Endodermal cell (in vitro differentiated cells): ENCODE measurements around the gene CDCP2. TPM values are rescaled to one million over a fixed set of nuclear protein-coding genes. Genes with fewer than 3 reads are reported as not detected.

ENCODE experiments used
- DNase-seq: peaks from one replicate; pipeline ENCODE4 v3.0.0-alpha.2; 2017
- H3K27ac ChIP-seq: 2 replicates; pipeline ENCODE4 v1.5.1; 2013; ENCODE audit warnings: mild to moderate bottlenecking, low read depth, low read length, moderate library complexity
- H3K27me3 ChIP-seq: 2 replicates; pipeline ENCODE4 v1.6.1; 2013; ENCODE audit warnings: mild to moderate bottlenecking, low read length, moderate library complexity; ENCODE audit not compliant: insufficient read depth, control insufficient read depth, poor library complexity, severe bottlenecking
- H3K36me3 ChIP-seq: 2 replicates; pipeline ENCODE4 v1.7.0; 2013; ENCODE audit warnings: mild to moderate bottlenecking, low read length, moderate library complexity; ENCODE audit not compliant: control insufficient read depth, insufficient read depth
- H3K4me1 ChIP-seq: one replicate; pipeline ENCODE4 v1.7.0; 2013; ENCODE audit warnings: low read length; ENCODE audit not compliant: control insufficient read depth, insufficient read depth
- H3K4me3 ChIP-seq: 2 replicates; pipeline ENCODE4 v1.5.1; 2013; ENCODE audit warnings: mild to moderate bottlenecking, low read length, moderate library complexity
- H3K9ac ChIP-seq: 2 replicates; pipeline ENCODE4 v1.6.1; 2013; ENCODE audit warnings: mild to moderate bottlenecking, low read length, moderate library complexity; ENCODE audit not compliant: poor library complexity, severe bottlenecking; ENCODE audit errors: extremely low read depth
- H3K9me3 ChIP-seq: 2 replicates; pipeline ENCODE4 v1.6.1; 2013; ENCODE audit warnings: mild to moderate bottlenecking, low read length, moderate library complexity; ENCODE audit not compliant: control insufficient read depth
- H3K27ac Mint-ChIP-seq: 2 replicates; pipeline ENCODE4 v1.8.0; 2020; ENCODE audit warnings: mixed read lengths
- H3K27me3 Mint-ChIP-seq: 2 replicates; pipeline ENCODE4 v1.8.0; 2021; ENCODE audit warnings: mild to moderate bottlenecking, mixed read lengths; ENCODE audit not compliant: insufficient read depth
- H3K36me3 Mint-ChIP-seq: 2 replicates; pipeline ENCODE4 v1.8.0; 2020; ENCODE audit warnings: low read depth, mixed read lengths
- H3K4me1 Mint-ChIP-seq: 2 replicates; pipeline ENCODE4 v1.8.0; 2020; ENCODE audit warnings: mixed read lengths
- H3K4me3 Mint-ChIP-seq: 2 replicates; pipeline ENCODE4 v1.8.0; 2020; ENCODE audit warnings: mild to moderate bottlenecking, moderate library complexity, mixed read lengths
- H3K9me3 Mint-ChIP-seq: 2 replicates; pipeline ENCODE4 v1.8.0; 2020; ENCODE audit warnings: mild to moderate bottlenecking, mixed read lengths
- WGBS, 2 experiments: methylation state at CpG; one replicate each; pipeline versions ENCODE4 v1.1.5 to v1.1.7; 2013; ENCODE audit warnings: missing lambda C conversion rate in 2 of 2, mixed read lengths in 1 of 2; ENCODE audit not compliant: insufficient coverage in 1 of 2, insufficient read length in 1 of 2; 5-methylcytosine and 5-hydroxymethylcytosine counted together
- total RNA-seq, 2 donors: library from RNA; stranded (reverse); fragmentation: NEBNext Ultra II Directional in 1 of 2; extraction: Animal tissue kit (Norgen Biotek cat#: 25700) in 1 of 2; gene quantifications; 2 replicates in 1 of 2; 3 replicates in 1 of 2; pipeline ENCODE4 v1.2.1, GENCODE V29; 2021
- TF ChIP-seq, protein P1 (sequence below): fragments of 200-600 bp; sonication (generic); conservative IDR thresholded peaks from 2 replicates; pipeline ENCODE4 v1.5.0; 2021; ENCODE audit warnings: antibody characterized with exemption, mild to moderate bottlenecking

CDCP2 gene
- total RNA-seq, 2 donors from 2014 or later, result not detected

- TF ChIP-seq, protein P1, sequence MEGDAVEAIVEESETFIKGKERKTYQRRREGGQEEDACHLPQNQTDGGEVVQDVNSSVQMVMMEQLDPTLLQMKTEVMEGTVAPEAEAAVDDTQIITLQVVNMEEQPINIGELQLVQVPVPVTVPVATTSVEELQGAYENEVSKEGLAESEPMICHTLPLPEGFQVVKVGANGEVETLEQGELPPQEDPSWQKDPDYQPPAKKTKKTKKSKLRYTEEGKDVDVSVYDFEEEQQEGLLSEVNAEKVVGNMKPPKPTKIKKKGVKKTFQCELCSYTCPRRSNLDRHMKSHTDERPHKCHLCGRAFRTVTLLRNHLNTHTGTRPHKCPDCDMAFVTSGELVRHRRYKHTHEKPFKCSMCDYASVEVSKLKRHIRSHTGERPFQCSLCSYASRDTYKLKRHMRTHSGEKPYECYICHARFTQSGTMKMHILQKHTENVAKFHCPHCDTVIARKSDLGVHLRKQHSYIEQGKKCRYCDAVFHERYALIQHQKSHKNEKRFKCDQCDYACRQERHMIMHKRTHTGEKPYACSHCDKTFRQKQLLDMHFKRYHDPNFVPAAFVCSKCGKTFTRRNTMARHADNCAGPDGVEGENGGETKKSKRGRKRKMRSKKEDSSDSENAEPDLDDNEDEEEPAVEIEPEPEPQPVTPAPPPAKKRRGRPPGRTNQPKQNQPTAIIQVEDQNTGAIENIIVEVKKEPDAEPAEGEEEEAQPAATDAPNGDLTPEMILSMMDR, result no peak
- H3K4me1 Mint-ChIP-seq, result no peaks in the 10 kb centered on the region
- Histone ChIP-seq H3K9ac (no peak overlapping the region), H3K4me1 (no peaks in the 10 kb centered on the region), H3K27ac (no peak overlapping the region), H3K36me3 (no peaks in the 10 kb centered on the region), H3K27me3 (no peaks in the 10 kb centered on the region), H3K9me3 (no peaks in the 10 kb centered on the region), H3K4me3 (no peak overlapping the region)
- H3K36me3 Mint-ChIP-seq, result no peaks in the 10 kb centered on the region
- H3K4me3 Mint-ChIP-seq, result no peak overlapping the region
- no peak for DNase-seq
- WGBS, 2 experiments, result 70 to 89% methylated on average over 4 to 6 of the region's 6 CpGs
- no peaks in the 10 kb centered on the region for H3K9me3 Mint-ChIP-seq
- peaks cover 4% of the 10 kb centered on the region for H3K27me3 Mint-ChIP-seq
- no peak overlapping the region for H3K27ac Mint-ChIP-seq
Measured at GRCh38 chr1:54161495-54162168, 8.8 kb upstream of the CDCP2 start.

DNA sequence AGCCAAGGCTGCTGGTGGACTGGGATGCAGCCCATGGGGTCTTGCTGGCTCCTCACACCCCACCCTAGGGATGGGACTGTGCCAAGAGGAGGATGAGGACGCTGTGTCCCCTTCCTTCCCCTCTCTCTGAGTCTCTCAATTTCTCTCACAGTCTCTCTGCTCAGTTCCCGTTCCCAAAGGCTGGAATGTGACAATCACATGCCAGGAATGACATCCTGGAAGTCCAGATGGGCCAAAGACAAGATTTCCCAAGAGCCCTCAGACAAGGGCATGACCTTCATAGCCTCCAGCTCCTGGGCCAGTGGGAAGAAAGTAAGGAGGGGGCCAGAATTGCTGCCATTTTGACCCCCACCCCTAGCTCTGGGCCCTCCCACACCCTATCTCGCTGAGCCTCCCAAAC is 7.6 kb upstream of the CDCP2 start:
- WGBS, 2 experiments, result 79 to 100% methylated on average over 1 to 3 of the region's 3 CpGs
- H3K36me3 ChIP-seq, result no peaks in the 10 kb centered on the region
- Mint-ChIP-seq H3K4me3 (no peak overlapping the region), H3K27me3 (peaks cover 4% of the 10 kb centered on the region), H3K27ac (no peak overlapping the region), H3K36me3 (no peaks in the 10 kb centered on the region), H3K4me1 (no peaks in the 10 kb centered on the region), H3K9me3 (no peaks in the 10 kb centered on the region)
- no peaks in the 10 kb centered on the region for H3K9me3 ChIP-seq
- no peak overlapping the region for H3K9ac ChIP-seq
- H3K27ac ChIP-seq, result no peak overlapping the region
- H3K4me1 ChIP-seq, result no peaks in the 10 kb centered on the region
- no peak for DNase-seq
- H3K4me3 ChIP-seq, result no peak overlapping the region
- TF ChIP-seq, protein P1, result no peak
- no peaks in the 10 kb centered on the region for H3K27me3 ChIP-seq

- H3K36me3 ChIP-seq, result no peaks in the 10 kb centered on the region
- Mint-ChIP-seq H3K9me3 (no peaks in the 10 kb centered on the region), H3K4me1 (no peaks in the 10 kb centered on the region), H3K4me3 (no peak overlapping the region), H3K27ac (no peak overlapping the region), H3K36me3 (no peaks in the 10 kb centered on the region), H3K27me3 (peaks cover 4% of the 10 kb centered on the region)
- no peak overlapping the region for H3K4me3 ChIP-seq
- no peak overlapping the region for H3K27ac ChIP-seq
- 90 to 93% methylated on average over 3 to 4 of the region's 4 CpGs for WGBS, 2 experiments
- no peaks in the 10 kb centered on the region for H3K27me3 ChIP-seq
- H3K9ac ChIP-seq, result no peak overlapping the region
- TF ChIP-seq, protein P1, result no peak
- no peaks in the 10 kb centered on the region for H3K9me3 ChIP-seq
- DNase-seq, result no peak
- no peaks in the 10 kb centered on the region for H3K4me1 ChIP-seq
Measured at GRCh38 chr1:54159733-54160316, 7.0 kb upstream of the CDCP2 start.
